Adrenal gland (tissue), 12 donors: ENCODE results near the gene NDUFB2. TPM values are rescaled to one million over a fixed set of nuclear protein-coding genes. Genes with fewer than 3 reads are reported as not detected.
"Not testable (repeated sequence)": the region's sequence is repeated elsewhere in the genome, so short reads cannot be mapped to it uniquely, and the experiment has no call there.

Source experiments
- DNase-seq, 7 donors: peaks; one replicate each; pipeline ENCODE4 v3.0.0-alpha.2; 2019 to 2020
- H3K27ac ChIP-seq, 5 donors: fragments of 200-600 bp; sonication (generic) in 4 of 5; 1 replicate in 3 of 5; 2 replicates in 2 of 5; pipeline versions ENCODE4 v1.5.1 to v1.8.0; 2016 to 2020; ENCODE audit warnings: mild to moderate bottlenecking in 1 of 5
- H3K27me3 ChIP-seq: fragments of 200-600 bp; 2 replicates; pipeline ENCODE4 v1.8.0; 2021
- H3K36me3 ChIP-seq, 2 donors: fragments of 200-600 bp; replicated peaks in 1 of 2; 1 replicate in 1 of 2; 2 replicates in 1 of 2; pipeline versions ENCODE4 v1.5.1 to v1.8.0; 2018 to 2022
- H3K4me1 ChIP-seq, 2 donors: fragments of 200-600 bp; replicated peaks in 1 of 2; 1 replicate in 1 of 2; 2 replicates in 1 of 2; pipeline versions ENCODE4 v1.5.1 to v1.8.0; 2018 to 2021
- H3K4me3 ChIP-seq, 4 donors: fragments of 200-600 bp; sonication (generic) in 3 of 4; one replicate each; pipeline ENCODE4 v1.5.1; 2016 to 2018
- H3K9me3 ChIP-seq, 3 donors: fragments of 200-600 bp; sonication (generic) in 1 of 3; replicated peaks in 1 of 3; 1 replicate in 2 of 3; 2 replicates in 1 of 3; pipeline versions ENCODE4 v1.5.1 to v1.8.0; 2016 to 2021
- POLR2A ChIP-seq, 2 donors: fragments of 450-650 bp; IDR thresholded peaks; one replicate each; pipeline ENCODE4 v1.6.1; 2017; ENCODE audit warnings: antibody characterized with exemption in 2 of 2, mild to moderate bottlenecking in 2 of 2, moderate library complexity in 1 of 2
- WGBS, 4 donors: extraction: QIAGEN DNeasy Blood & Tissue Kit in 2 of 4; methylation state at CpG; one replicate each; pipeline versions ENCODE4 v1.1.5 to v1.1.7; 2013 to 2017; 5-methylcytosine and 5-hydroxymethylcytosine counted together
- intact Hi-C, 2 donors: fragments of 100-400 bp; cut with DNase I; formaldehyde crosslinking; loops; one replicate each; pipeline versions ENCODE4 v1.14.1 to v1.15.0; 2022 to 2023
- polyA plus RNA-seq, 3 donors: library from polyadenylated mRNA; stranded (reverse); fragments of 200-250 nt in 2 of 3; fragments of 350-450 nt in 1 of 3; fragmentation: Illumina TruSeq in 1 of 3; extraction: RNeasy Lipid Tissue Mini Kit (QIAGEN cat#74804) in 1 of 3; gene quantifications; one replicate each; pipeline ENCODE4 v1.2.3, GENCODE V29; 2013 to 2014
- total RNA-seq, 9 donors: library from RNA; depleted of rRNA in 4 of 9; stranded (reverse); fragments of >200 nt in 4 of 9; fragments of 120-200 nt in 1 of 9; fragmentation: NEBNext Ultra II Directional in 1 of 9; extraction: Animal tissue kit (Norgen Biotek cat#: 25700) in 1 of 9; gene quantifications; one replicate each; pipeline versions ENCODE4 v1.1.0 to v1.2.4, GENCODE V29; 2013 to 2023
- TF ChIP-seq, protein P1 (sequence below), 6 experiments: fragments of 450-650 bp in 4 of 6; fragments of 200-600 bp in 2 of 6; sonication (generic) in 1 of 6; IDR thresholded peaks; 1 replicate in 5 of 6; 2 replicates in 1 of 6; pipeline versions ENCODE4 v1.5.1 to v1.8.0; 2016 to 2021; ENCODE audit warnings: antibody characterized with exemption in 6 of 6, mild to moderate bottlenecking in 2 of 6, moderate library complexity in 1 of 6
- donor health status: healthy with polysubstance abuse.
- donor health status: Bipolar disorder and iron deficiency.
- donor health status: DM: yes; HTN: yes; CAD: no.
- donor health status: DM: no; HTN: no; CAD: no.
- donor health status: DM: no; HTN: no; CAD: no.
- donor health status: DM: yes; HTN: yes; CAD: no.

NDUFB2 gene
- total and polyA plus RNA-seq, 12 donors, result 172 to 465 (median 212) TPM

DNA sequence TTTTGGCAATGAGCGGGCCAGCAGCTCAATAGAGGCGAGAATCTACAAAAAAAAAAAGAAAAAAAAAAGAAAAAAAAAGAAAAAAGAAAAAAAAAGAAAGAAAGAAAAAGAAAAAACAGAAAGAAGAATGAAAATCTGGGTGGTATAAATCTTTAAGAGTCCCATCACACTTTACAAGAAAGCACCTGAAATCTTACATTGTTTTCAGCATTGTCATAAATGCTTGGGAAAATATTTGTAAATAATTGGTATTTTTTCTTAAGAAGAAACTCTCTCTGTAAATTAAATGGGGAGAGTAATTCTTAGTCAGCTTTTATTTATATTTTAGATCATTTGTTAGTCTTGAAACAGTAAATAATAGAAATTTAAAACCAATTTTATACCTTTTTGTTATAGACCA is 38.2 kb downstream of the NDUFB2 start:
- Histone ChIP-seq H3K27ac (no peak overlapping the region), H3K27me3 (no peaks in the 10 kb centered on the region), H3K4me3 (no peak overlapping the region), H3K9me3 (no peaks in the 10 kb centered on the region), H3K36me3 (peaks cover 0 to 12% of the 10 kb centered on the region in 2 donors), H3K4me1 (no peaks in the 10 kb centered on the region)
- WGBS, 4 donors, result 97 to 100% (median 99%) methylated on average over 2 of the region's 2 CpGs
- intact Hi-C loops, result no loop called here
- no peak for DNase-seq
- TF ChIP-seq, protein P1, sequence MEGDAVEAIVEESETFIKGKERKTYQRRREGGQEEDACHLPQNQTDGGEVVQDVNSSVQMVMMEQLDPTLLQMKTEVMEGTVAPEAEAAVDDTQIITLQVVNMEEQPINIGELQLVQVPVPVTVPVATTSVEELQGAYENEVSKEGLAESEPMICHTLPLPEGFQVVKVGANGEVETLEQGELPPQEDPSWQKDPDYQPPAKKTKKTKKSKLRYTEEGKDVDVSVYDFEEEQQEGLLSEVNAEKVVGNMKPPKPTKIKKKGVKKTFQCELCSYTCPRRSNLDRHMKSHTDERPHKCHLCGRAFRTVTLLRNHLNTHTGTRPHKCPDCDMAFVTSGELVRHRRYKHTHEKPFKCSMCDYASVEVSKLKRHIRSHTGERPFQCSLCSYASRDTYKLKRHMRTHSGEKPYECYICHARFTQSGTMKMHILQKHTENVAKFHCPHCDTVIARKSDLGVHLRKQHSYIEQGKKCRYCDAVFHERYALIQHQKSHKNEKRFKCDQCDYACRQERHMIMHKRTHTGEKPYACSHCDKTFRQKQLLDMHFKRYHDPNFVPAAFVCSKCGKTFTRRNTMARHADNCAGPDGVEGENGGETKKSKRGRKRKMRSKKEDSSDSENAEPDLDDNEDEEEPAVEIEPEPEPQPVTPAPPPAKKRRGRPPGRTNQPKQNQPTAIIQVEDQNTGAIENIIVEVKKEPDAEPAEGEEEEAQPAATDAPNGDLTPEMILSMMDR (IDR thresholded peaks at IDR 0.05), result no peak
- no peak for TF ChIP-seq POLR2A (IDR thresholded peaks at IDR 0.05)

- Histone ChIP-seq H3K27ac (no peak overlapping the region), H3K9me3 (no peaks in the 10 kb centered on the region), H3K4me3 (no peak overlapping the region), H3K4me1 (no peaks in the 10 kb centered on the region), H3K27me3 (no peaks in the 10 kb centered on the region), H3K36me3 (peaks cover 0 to 14% of the 10 kb centered on the region in 2 donors)
- DNase-seq, result no peak
- no peak for TF ChIP-seq POLR2A (IDR thresholded peaks at IDR 0.05)
- TF ChIP-seq, protein P1 (IDR thresholded peaks at IDR 0.05), result no peak
- intact Hi-C loops, result no loop called here
Observed at GRCh38 chr7:140738280-140738679, 41.8 kb downstream of the NDUFB2 start.

DNA sequence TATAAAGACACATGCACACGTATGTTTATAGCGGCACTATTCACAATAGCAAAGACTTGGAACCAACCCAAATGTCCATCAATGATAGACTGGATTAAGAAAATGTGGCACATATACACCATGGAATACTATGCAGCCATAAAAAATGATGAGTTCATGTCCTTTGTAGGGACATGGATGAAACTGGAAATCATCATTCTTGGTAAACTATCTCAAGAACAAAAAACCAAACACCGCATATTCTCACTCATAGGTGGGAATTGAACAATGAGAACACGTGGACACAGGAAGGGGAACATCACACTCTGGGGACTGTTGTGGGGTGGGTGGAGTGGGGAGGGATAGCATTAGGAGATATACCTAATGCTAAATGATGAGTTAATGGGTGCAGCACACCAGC is 46.7 kb downstream of the NDUFB2 start:
- H3K27me3 ChIP-seq, DNase-seq, H3K27ac ChIP-seq, H3K4me1 ChIP-seq, intact Hi-C loops, H3K9me3 ChIP-seq, H3K4me3 ChIP-seq: not testable (repeated sequence)
- WGBS, 4 donors, result 94 to 100% (median 97%) methylated on average over 2 of the region's 4 CpGs
- H3K36me3 ChIP-seq, result peaks cover 0 to 14% of the 10 kb centered on the region in 2 donors

GRCh38 chr7:140744005-140744404 is 47.5 kb downstream of the NDUFB2 start:
- H3K27ac ChIP-seq, result no peak overlapping the region
- intact Hi-C loops, result no loop called here
- H3K4me1 ChIP-seq, result peaks cover 0 to 5% of the 10 kb centered on the region in 2 donors
- H3K4me3 ChIP-seq, result no peak overlapping the region
- DNase-seq, result peak in 1 of 7 donors; percentile 14
- peaks cover 0 to 7% of the 10 kb centered on the region in 2 donors for H3K36me3 ChIP-seq
- TF ChIP-seq, protein P1 (IDR thresholded peaks at IDR 0.05), result no peak
- no peak for TF ChIP-seq POLR2A (IDR thresholded peaks at IDR 0.05)
- 53 to 83% (median 58%) methylated on average over 2 of the region's 2 CpGs for whole genome bisulfite sequencing, 4 donors
- H3K27me3 ChIP-seq, result no peaks in the 10 kb centered on the region
- H3K9me3 ChIP-seq, result no peaks in the 10 kb centered on the region

DNA sequence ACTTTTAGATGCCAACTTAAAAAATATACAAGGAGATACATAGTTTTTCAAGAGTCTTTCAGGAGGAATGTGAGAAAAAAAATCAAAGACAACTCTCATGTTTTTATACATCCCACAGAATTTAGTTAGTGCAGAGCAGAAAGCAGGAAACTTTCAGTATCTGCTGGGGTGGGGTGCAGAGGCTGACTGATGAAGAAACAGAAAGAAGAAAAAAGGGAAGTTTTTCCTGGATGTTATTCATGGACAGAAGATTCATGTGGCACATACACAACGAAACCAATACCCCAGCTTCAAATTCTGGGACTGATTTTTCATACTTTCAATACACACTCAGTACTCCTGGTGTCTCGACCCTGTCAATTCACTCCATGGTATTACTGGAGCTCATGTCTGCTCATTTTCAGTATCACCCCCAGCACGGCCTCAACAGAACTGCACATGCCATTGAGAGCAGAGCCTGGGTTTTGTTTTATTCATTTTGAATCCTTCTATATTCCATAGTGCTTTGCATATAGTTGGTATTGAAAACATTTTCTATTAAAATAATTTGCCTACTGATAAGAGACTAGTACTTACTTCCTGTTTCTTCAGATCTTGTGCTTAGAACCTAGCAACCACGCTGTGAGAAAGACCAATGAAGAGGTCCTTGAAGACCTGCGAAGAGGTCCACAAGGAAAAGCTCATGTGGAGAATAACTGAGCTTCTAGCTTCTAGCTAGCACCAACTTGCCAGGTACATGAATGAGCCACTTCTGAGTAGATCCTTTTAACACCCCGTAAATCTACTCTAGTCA is 49.0 kb downstream of the NDUFB2 start:
- H3K4me3 ChIP-seq, result no peak overlapping the region
- intact Hi-C loops, result no loop called here
- TF ChIP-seq POLR2A (IDR thresholded peaks at IDR 0.05), result no peak
- TF ChIP-seq, protein P1 (IDR thresholded peaks at IDR 0.05), result no peak
- peaks cover 0 to 5% of the 10 kb centered on the region in 2 donors for H3K4me1 ChIP-seq
- 85 to 91% (median 89%) methylated on average over 6 of the region's 6 CpGs for WGBS, 4 donors
- no peaks in the 10 kb centered on the region for H3K36me3 ChIP-seq
- H3K27ac ChIP-seq, result no peak overlapping the region
- no peaks in the 10 kb centered on the region for H3K27me3 ChIP-seq
- DNase-seq, result no peak
- H3K9me3 ChIP-seq, result no peaks in the 10 kb centered on the region
